Measurements from ENCODE around the gene IGF1R. TPM values are rescaled to one million over a fixed set of nuclear protein-coding genes. Genes with fewer than 3 reads are reported as not detected.

IGF1R gene
- total and polyA plus RNA-seq, 2 of the 8 experiments (the other 6 are each of a cell fraction or from before 2014, with no cell fraction given) = 32.9 to 109 TPM

GRCh38 chr15:98738689-98739401, 90.5 kb downstream of the IGF1R start:
- H3K23me2 ChIP-seq (ENCODE audit: low read depth, low read length) = no peaks in the 10 kb centered on the region
- H3K56ac ChIP-seq (replicated peaks; ENCODE audit: insufficient read length, low read depth, low read length) = no peak overlapping the region
- H3K18ac ChIP-seq (ENCODE audit: extremely low read depth, low read length) = no peak overlapping the region
- no peaks in the 10 kb centered on the region for H3K36me3 ChIP-seq (ENCODE audit: control insufficient read depth in 2 of 4, insufficient read depth in 4 of 4, low read length in 3 of 4)
- no peaks in the 10 kb centered on the region for H3K9me3 ChIP-seq (ENCODE audit: insufficient read depth in 2 of 2, low read depth in 1 of 2, low read length in 1 of 2)
- no peak overlapping the region for H2BK15ac ChIP-seq (ENCODE audit: low read length)
- H4K5ac ChIP-seq (ENCODE audit: insufficient read length, low read depth, low read length) = no peak overlapping the region
- H2BK120ac ChIP-seq (replicated peaks; ENCODE audit: low read depth, low read length) = no peak overlapping the region
- no peak overlapping the region for H3K4ac ChIP-seq (replicated peaks; ENCODE audit: insufficient read length, low read depth, low read length)
- H2AFZ ChIP-seq (ENCODE audit: low read length) = no peak overlapping the region
- H3K27me3 ChIP-seq (replicated peaks in 1 of 4; ENCODE audit: control insufficient read depth in 3 of 4, extremely low read depth in 1 of 4, insufficient read depth in 3 of 4, low read length in 3 of 4) = no peaks in the 10 kb centered on the region
- no peak overlapping the region for H3K4me2 ChIP-seq (ENCODE audit: insufficient read depth in 1 of 2, low read depth in 2 of 2, low read length in 2 of 2)
- H2BK12ac ChIP-seq (ENCODE audit: low read depth, low read length) = no peak overlapping the region
- no peak overlapping the region for H4K8ac ChIP-seq (ENCODE audit: extremely low read depth, insufficient read depth, low read length)
- no peak overlapping the region for H3K9ac ChIP-seq (replicated peaks in 1 of 4; ENCODE audit: extremely low read depth in 1 of 4, low read depth in 3 of 4, low read length in 3 of 4)
- TF ChIP-seq GTF2F1 (IDR thresholded peaks at IDR 0.05; ENCODE audit: borderline replicate concordance, low read depth, low read length) = no peak
- H2BK5ac ChIP-seq (ENCODE audit: low read depth, low read length) = no peak overlapping the region
- peaks cover 24 to 26% of the 10 kb centered on the region in 2 experiments for H4K20me1 ChIP-seq (replicated peaks in 1 of 2; ENCODE audit: control insufficient read depth in 1 of 2, insufficient read depth in 2 of 2, low read length in 2 of 2)
- no peak for DNase-seq (ENCODE audit: low read depth in 1 of 2, low spot score in 2 of 2)
- H3K4me3 ChIP-seq (ENCODE audit: extremely low read depth in 1 of 4, insufficient read depth in 2 of 4, low read depth in 3 of 4, low read length in 4 of 4) = no peak overlapping the region
- no peak overlapping the region for H3K14ac ChIP-seq (ENCODE audit: insufficient read length)
- no peak overlapping the region for H3K23ac ChIP-seq (ENCODE audit: insufficient read length)
- no peak overlapping the region for H2BK20ac ChIP-seq (ENCODE audit: low read length)
- POLR2A ChIA-PET (ENCODE audit: partially characterized antibody) = interaction anchor here (0.7 kb wide), 1 partner anchor 42 kb away, joined by 3 read pairs; no protein-coding TSS in a partner anchor
- no peak overlapping the region for H2AK5ac ChIP-seq (ENCODE audit: low read depth, low read length)
- peaks cover 2 to 26% (median 11%) of the 10 kb centered on the region in 4 experiments for H3K4me1 ChIP-seq (replicated peaks in 1 of 4; ENCODE audit: control insufficient read depth in 3 of 4, insufficient read depth in 4 of 4, low read length in 3 of 4)
- peak overlapping the region; percentile 0 for H4K91ac ChIP-seq (replicated peaks; ENCODE audit: insufficient read length, low read length)
- peaks cover 14% of the 10 kb centered on the region for H3K79me1 ChIP-seq (ENCODE audit: low read depth, low read length)
- FAIRE-seq = no peak
- no peak overlapping the region for H3K27ac ChIP-seq (ENCODE audit: low read depth, low read length)
- CTCF ChIA-PET (ENCODE audit: partially characterized antibody) = interaction anchor here (1.0 to 1.1 kb wide), 2 partner anchors 20 to 39 kb away, joined by 4 to 6 read pairs; no protein-coding TSS in a partner anchor
- H3K79me2 ChIP-seq (ENCODE audit: control insufficient read depth in 1 of 2, insufficient read depth in 2 of 2, low read length in 2 of 2) = peaks cover 11 to 100% of the 10 kb centered on the region in 2 experiments
- 70% methylated on average over 9 of the region's 9 CpGs; no CpG with 5 or more reads in 1 of the 2 experiments for WGBS, 2 experiments (ENCODE audit: extremely low coverage in 1 of 2, insufficient coverage in 1 of 2, insufficient read length in 1 of 2, insufficient replicate concordance in 2 of 2, low coverage in 1 of 2, low lambda C conversion rate in 2 of 2, missing lambda C conversion rate in 1 of 2)
